Breast epithelium (tissue), 4 donors: Measurements from ENCODE around the gene CAMSAP2. TPM values are rescaled to one million over a fixed set of nuclear protein-coding genes. Genes with fewer than 3 reads are reported as not detected.

ENCODE experiments used
- DNase-seq, 2 donors: peaks; one replicate each; pipeline ENCODE4 v3.0.0-alpha.2; 2019; ENCODE audit warnings: low spot score in 2 of 2
- H3K27ac ChIP-seq, 2 donors: fragments of 200-600 bp; sonication (generic) in 1 of 2; one replicate each; pipeline ENCODE4 v1.5.1; 2016 to 2019; ENCODE audit warnings: mild to moderate bottlenecking in 1 of 2
- H3K27me3 ChIP-seq, 2 donors: fragments of 200-600 bp; sonication (generic) in 1 of 2; one replicate each; pipeline versions ENCODE4 v1.5.1 to v1.6.0; 2017 to 2019; ENCODE audit warnings: control low read depth in 1 of 2, mild to moderate bottlenecking in 1 of 2
- H3K36me3 ChIP-seq: fragments of 200-600 bp; one replicate; pipeline ENCODE4 v1.5.1; 2019
- H3K4me1 ChIP-seq, 2 donors: fragments of 200-600 bp; sonication (generic); one replicate each; pipeline ENCODE4 v1.5.1; 2016 to 2019; ENCODE audit warnings: control low read depth in 1 of 2
- H3K4me3 ChIP-seq, 3 donors: fragments of 200-600 bp; sonication (generic); 1 replicate in 2 of 3; 2 replicates in 1 of 3; pipeline ENCODE4 v1.5.1; 2016 to 2019; ENCODE audit warnings: mild to moderate bottlenecking in 3 of 3, moderate library complexity in 2 of 3
- H3K9me3 ChIP-seq, 2 donors: fragments of 200-600 bp; sonication (generic) in 1 of 2; one replicate each; pipeline ENCODE4 v1.5.1; 2016 to 2019; ENCODE audit warnings: control low read depth in 1 of 2
- POLR2A ChIP-seq: fragments of 450-650 bp; IDR thresholded peaks from one replicate; pipeline ENCODE4 v1.6.1; 2016; ENCODE audit warnings: antibody characterized with exemption, mild to moderate bottlenecking, moderate library complexity
- POLR2AphosphoS5 ChIP-seq, 3 donors: sonication (generic); formaldehyde crosslinking; IDR thresholded peaks; one replicate each; pipeline ENCODE4 v1.6.1; 2017; ENCODE audit warnings: antibody characterized with exemption in 3 of 3
- intact Hi-C: fragments of 100-400 bp; cut with DNase I; formaldehyde crosslinking; loops from one replicate; pipeline ENCODE4 v1.15.1; 2023; ENCODE audit warnings: low total_unique reads
- total RNA-seq, 3 donors: library from RNA; depleted of rRNA; stranded (reverse); fragments of >200 nt; gene quantifications; one replicate each; pipeline ENCODE4 v1.1.0, GENCODE V29; 2016
- TF ChIP-seq, protein P1 (sequence below), 3 donors: fragments of 450-650 bp; IDR thresholded peaks; one replicate each; pipeline ENCODE4 v1.5.1; 2016 to 2017; ENCODE audit warnings: antibody characterized with exemption in 3 of 3, mild to moderate bottlenecking in 3 of 3, moderate library complexity in 3 of 3

Gene CAMSAP2
- total RNA-seq, 3 donors from 2014 or later: 36.4 to 42.4 (median 38.6) TPM

GRCh38 chr1:200795156-200795555 is 56.5 kb downstream of the CAMSAP2 start:
- peak overlapping the region in 1 of 2 donors; percentile 2 for H3K27ac ChIP-seq
- DNase-seq: no peak
- intact Hi-C loops: no loop called here
- TF ChIP-seq, protein P1, sequence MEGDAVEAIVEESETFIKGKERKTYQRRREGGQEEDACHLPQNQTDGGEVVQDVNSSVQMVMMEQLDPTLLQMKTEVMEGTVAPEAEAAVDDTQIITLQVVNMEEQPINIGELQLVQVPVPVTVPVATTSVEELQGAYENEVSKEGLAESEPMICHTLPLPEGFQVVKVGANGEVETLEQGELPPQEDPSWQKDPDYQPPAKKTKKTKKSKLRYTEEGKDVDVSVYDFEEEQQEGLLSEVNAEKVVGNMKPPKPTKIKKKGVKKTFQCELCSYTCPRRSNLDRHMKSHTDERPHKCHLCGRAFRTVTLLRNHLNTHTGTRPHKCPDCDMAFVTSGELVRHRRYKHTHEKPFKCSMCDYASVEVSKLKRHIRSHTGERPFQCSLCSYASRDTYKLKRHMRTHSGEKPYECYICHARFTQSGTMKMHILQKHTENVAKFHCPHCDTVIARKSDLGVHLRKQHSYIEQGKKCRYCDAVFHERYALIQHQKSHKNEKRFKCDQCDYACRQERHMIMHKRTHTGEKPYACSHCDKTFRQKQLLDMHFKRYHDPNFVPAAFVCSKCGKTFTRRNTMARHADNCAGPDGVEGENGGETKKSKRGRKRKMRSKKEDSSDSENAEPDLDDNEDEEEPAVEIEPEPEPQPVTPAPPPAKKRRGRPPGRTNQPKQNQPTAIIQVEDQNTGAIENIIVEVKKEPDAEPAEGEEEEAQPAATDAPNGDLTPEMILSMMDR (IDR thresholded peaks at IDR 0.05): no peak
- TF ChIP-seq POLR2A: no peak
- TF ChIP-seq POLR2AphosphoS5 (IDR thresholded peaks at IDR 0.05): no peak
- no peaks in the 10 kb centered on the region for H3K36me3 ChIP-seq
- H3K9me3 ChIP-seq: no peaks in the 10 kb centered on the region
- no peaks in the 10 kb centered on the region for H3K27me3 ChIP-seq
- H3K4me3 ChIP-seq: no peak overlapping the region
- H3K4me1 ChIP-seq: no peaks in the 10 kb centered on the region

- TF ChIP-seq, protein P1 (IDR thresholded peaks at IDR 0.05): no peak
- TF ChIP-seq POLR2A (no peak), POLR2AphosphoS5 (IDR thresholded peaks at IDR 0.05) (no peak)
These were observed 63.3 kb downstream of the CAMSAP2 start for GRCh38 chr1:200802042-200802441.

DNA sequence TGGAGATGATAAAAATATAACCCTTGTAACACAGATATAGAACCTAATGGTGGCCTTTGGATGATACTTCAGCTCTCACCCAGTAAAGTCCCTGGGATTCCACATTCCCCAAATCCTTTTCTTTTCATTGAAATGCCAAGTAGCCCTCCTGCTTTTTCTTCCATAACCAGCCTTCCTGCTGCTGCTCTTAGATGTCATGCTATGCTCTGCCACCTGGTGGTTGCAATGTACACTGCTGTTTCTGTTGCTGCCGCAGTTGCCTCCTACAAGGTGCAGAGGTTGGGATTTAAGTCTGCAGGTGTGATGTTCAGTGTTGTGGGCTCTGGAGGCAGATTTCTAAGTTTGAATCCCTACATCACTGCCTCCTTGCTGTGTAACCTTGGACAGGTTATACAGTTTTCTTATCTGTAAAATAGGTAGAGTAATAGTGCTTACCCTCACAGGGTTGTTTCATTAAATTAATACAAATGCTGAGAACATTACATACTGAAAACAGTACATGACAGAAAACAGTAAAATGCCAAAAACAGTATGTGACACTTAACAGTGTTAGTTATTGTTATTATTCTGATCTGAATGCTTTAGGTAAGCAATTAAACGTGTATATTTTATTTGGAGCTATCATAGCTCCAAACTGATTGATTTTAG is 64.3 kb downstream of the CAMSAP2 start:
- Histone ChIP-seq H3K9me3 (no peaks in the 10 kb centered on the region), H3K36me3 (no peaks in the 10 kb centered on the region), H3K27ac (no peak overlapping the region), H3K4me1 (peaks cover 0 to 5% of the 10 kb centered on the region in 2 donors), H3K27me3 (no peaks in the 10 kb centered on the region), H3K4me3 (no peak overlapping the region)
- intact Hi-C loops: no loop called here
- peak; percentile 72 to 77 for DNase-seq
- TF ChIP-seq, protein P1 (IDR thresholded peaks at IDR 0.05): peak; percentile 80 to 92 (median 90)
- no peak for TF ChIP-seq POLR2A
- peak; percentile 41 to 64 (median 55) for TF ChIP-seq POLR2AphosphoS5 (IDR thresholded peaks at IDR 0.05)

More at GRCh38 chr1:200802042-200802441, 63.3 kb downstream of the CAMSAP2 start:
- H3K36me3 ChIP-seq: no peaks in the 10 kb centered on the region
- no peak for DNase-seq
- no peak overlapping the region for H3K4me3 ChIP-seq
- no peak overlapping the region for H3K27ac ChIP-seq
- H3K4me1 ChIP-seq: peaks cover 0 to 3% of the 10 kb centered on the region in 2 donors
- H3K9me3 ChIP-seq: no peaks in the 10 kb centered on the region
- intact Hi-C loops: no loop called here
- no peaks in the 10 kb centered on the region for H3K27me3 ChIP-seq

DNA sequence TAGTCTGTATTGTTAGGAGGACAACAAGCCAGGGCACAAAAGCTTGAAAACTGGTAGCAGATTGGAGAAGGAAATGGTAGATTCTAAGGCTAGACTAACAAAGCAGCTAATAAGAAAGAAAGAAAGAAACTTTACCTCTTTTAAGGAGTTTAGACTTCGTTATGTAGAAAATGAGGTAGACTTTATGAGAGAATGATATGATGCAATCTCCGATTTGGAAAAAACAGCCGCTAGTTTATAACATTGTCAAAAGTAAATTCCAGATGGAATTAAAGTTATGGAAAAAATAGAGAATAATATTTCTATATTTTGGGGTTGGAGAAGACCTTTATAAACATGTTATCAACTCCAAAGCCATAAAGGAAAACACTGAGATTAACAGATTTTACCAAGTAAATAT is 67.0 kb downstream of the CAMSAP2 start:
- no peaks in the 10 kb centered on the region for H3K9me3 ChIP-seq
- no peak overlapping the region for H3K27ac ChIP-seq
- no peak overlapping the region for H3K4me3 ChIP-seq
- H3K4me1 ChIP-seq: peaks cover 0 to 5% of the 10 kb centered on the region in 2 donors
- H3K36me3 ChIP-seq: no peaks in the 10 kb centered on the region
- intact Hi-C loops: no loop called here
- no peaks in the 10 kb centered on the region for H3K27me3 ChIP-seq
- TF ChIP-seq POLR2AphosphoS5 (IDR thresholded peaks at IDR 0.05) (no peak), POLR2A (no peak)
- TF ChIP-seq, protein P1 (IDR thresholded peaks at IDR 0.05): no peak
- DNase-seq: no peak

DNA sequence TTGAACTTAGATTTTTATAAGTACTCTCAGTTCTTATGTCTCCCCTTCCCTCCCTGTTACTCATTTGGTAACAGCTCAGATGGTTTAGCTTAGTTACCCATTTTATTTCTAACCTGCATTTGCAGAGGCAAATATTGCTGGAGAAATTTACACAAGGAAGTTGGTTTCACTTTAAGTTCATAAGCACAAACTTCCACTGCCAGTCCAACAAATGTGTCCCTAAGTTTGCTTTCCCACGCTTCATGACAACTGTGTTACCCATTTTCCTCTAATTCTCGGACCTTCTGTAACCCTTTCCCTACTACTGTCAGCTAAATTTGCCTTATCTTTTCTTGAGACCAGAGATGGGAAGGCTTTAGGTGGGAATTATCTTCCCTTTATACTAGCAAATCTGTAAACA is 70.2 kb downstream of the CAMSAP2 start:
- Histone ChIP-seq H3K4me1 (peaks cover 0 to 5% of the 10 kb centered on the region in 2 donors), H3K27ac (no peak overlapping the region), H3K27me3 (no peaks in the 10 kb centered on the region), H3K4me3 (no peak overlapping the region), H3K9me3 (no peaks in the 10 kb centered on the region), H3K36me3 (no peaks in the 10 kb centered on the region)
- intact Hi-C loops: no loop called here
- TF ChIP-seq POLR2AphosphoS5 (IDR thresholded peaks at IDR 0.05) (no peak), POLR2A (no peak)
- TF ChIP-seq, protein P1 (IDR thresholded peaks at IDR 0.05): no peak
- DNase-seq: no peak
